ENCODE measurements around the gene ACER2. TPM values are rescaled to one million over a fixed set of nuclear protein-coding genes. Genes with fewer than 3 reads are reported as not detected.
"Not testable (repeated sequence)": the region's sequence is repeated elsewhere in the genome, so short reads cannot be mapped to it uniquely, and the experiment has no call there.

The ACER2 gene
- total and polyA plus RNA-seq, 5 experiments from 2014 or later: 0.51 to 5.5 (median 1.2) TPM

DNA sequence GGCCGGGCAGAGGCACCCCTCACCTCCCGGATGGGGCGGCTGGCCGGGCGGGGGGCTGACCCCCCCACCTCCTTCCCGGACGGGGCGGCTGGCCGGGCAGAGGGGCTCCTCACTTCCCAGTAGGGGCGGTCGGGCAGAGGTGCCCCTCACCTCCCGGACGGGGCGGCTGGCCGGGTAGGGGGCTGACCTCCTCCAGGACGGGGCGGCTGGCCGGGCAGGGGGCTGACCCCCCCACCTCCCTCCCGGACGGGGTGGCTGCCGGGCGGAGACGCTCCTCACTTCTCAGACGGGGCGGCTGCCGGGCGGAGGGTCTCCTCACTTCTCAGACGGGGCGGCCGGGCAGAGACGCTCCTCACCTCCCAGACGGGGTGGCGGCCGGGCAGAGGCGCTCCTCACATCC, 24.9 kb downstream of the ACER2 start:
- H3K27me3 Mint-ChIP-seq, POLR2A ChIA-PET, H3K4me1 Mint-ChIP-seq, ATAC-seq, H3K4me3 Mint-ChIP-seq, H3K9me3 Mint-ChIP-seq, DNase-seq, H3K27ac Mint-ChIP-seq: not testable (repeated sequence)
- peaks cover 0 to 35% (median 21%) of the 10 kb centered on the region in 3 donors for H3K36me3 Mint-ChIP-seq

- Mint-ChIP-seq H3K9me3 (no peaks in the 10 kb centered on the region), H3K4me3 (no peak overlapping the region), H3K4me1 (peaks cover 1 to 15% (median 10%) of the 10 kb centered on the region in 4 donors), H3K27ac (peak overlapping the region in 3 of 10 donors; percentile 3 to 38 (median 18)), H3K27me3 (no peaks in the 10 kb centered on the region), H3K36me3 (peaks cover 0 to 38% (median 14%) of the 10 kb centered on the region in 3 donors)
- no peak for ATAC-seq
- no peak for DNase-seq
- POLR2A ChIA-PET: no interaction called here
These were observed 31.6 kb downstream of the ACER2 start for GRCh38 chr9:19440376-19440775.

DNA sequence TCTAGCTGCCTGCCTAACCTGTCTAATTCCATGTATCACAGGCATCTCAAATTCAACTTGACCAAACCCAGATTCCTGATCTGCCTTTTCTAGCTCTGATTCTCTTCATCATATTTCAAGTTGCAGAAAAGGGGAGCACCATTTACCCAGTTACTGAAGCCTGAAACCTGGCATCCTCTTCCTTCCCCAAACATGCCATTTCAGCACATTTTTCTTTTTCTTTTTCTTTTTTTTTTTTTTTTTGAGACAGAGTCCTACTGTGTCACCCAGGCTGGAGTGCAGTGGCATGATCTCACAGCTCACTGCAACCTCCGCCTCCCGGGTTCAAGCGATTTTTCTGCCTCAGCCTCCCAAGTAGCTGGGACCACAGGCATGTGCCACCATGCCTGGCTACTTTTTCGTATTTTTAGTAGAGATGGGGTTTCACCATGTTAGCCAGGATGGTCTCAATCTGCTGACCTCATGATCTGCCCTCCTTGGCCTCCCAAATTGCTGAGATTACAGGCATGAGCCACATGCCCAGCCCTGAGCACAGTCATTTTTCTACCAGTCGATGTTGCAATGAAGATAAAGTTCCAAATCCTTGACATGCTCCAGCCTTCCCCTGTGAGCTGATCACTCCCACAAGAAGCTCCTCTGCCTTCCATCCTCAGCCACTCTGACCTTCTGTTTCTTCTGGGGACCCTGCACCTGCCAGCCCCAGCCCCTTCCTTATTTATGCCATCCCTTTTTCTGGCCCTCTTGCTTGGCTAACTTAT, 32.2 kb downstream of the ACER2 start:
- DNase-seq (no peak), ATAC-seq (no peak)
- no peaks in the 10 kb centered on the region for H3K9me3 Mint-ChIP-seq
- H3K36me3 Mint-ChIP-seq: peaks cover 0 to 44% (median 14%) of the 10 kb centered on the region in 3 donors
- peaks cover 4 to 15% (median 10%) of the 10 kb centered on the region in 4 donors for H3K4me1 Mint-ChIP-seq
- peak overlapping the region in 8 of 10 donors; percentile 46 to 75 (median 68) for H3K4me3 Mint-ChIP-seq
- POLR2A ChIA-PET: no interaction called here
- H3K27ac Mint-ChIP-seq: peak overlapping the region in 8 of 10 donors; percentile 70 to 88 (median 79)
- no peaks in the 10 kb centered on the region for H3K27me3 Mint-ChIP-seq

DNA sequence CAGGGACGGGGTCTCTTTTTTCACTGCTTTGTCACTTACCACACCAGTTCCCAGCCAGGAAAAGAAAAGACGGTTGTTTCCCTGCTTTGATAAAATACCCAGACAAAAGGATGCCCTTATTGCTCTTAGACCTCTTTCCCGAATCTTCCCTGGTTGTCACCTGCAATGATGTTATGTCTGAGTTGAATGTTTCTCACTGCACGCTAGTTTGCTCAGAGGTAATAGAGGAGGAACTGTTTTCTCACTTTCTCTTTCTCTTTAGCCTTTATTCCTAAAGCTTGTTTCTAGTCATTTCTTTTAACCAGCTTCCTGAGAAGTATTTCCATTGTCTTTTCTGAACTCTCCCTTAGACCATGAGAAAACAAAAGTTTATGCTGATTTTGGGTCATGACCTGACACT, 32.9 kb downstream of the ACER2 start:
- peak in 1 of 10 donors; percentile 9 for DNase-seq
- Mint-ChIP-seq H3K27me3 (no peaks in the 10 kb centered on the region), H3K9me3 (no peaks in the 10 kb centered on the region), H3K36me3 (peaks cover 0 to 44% (median 14%) of the 10 kb centered on the region in 3 donors), H3K27ac (peak overlapping the region; percentile 6 to 88 (median 76)), H3K4me1 (peaks cover 4 to 15% (median 10%) of the 10 kb centered on the region in 4 donors), H3K4me3 (peak overlapping the region; percentile 46 to 75 (median 68))
- POLR2A ChIA-PET: no interaction called here
- ATAC-seq: no peak

DNA sequence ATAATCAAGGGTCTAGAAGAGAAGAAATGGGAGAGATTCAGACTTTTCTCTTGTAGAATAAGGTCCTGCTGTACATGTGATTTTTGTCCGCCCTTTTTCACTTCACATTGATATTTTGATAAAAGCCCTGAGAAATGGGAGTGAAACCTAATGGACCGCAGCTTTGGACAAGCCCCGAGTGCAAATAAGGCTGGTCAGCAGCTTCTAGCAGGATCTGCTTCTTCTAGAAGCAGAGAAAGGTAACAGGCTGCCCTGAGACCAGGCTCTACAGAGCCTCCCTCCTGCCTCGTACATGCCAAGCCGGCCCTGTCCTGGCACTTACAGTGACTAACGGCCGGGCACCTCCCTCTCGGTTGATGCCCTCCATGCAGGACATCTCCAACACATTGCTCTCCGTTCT, 33.4 kb downstream of the ACER2 start:
- POLR2A ChIA-PET: no interaction called here
- peak overlapping the region in 3 of 10 donors; percentile 24 to 74 (median 64) for H3K4me3 Mint-ChIP-seq
- H3K27ac Mint-ChIP-seq: peak overlapping the region in 5 of 10 donors; percentile 16 to 88 (median 70)
- no peak for ATAC-seq
- peaks cover 0 to 39% (median 10%) of the 10 kb centered on the region in 3 donors for H3K36me3 Mint-ChIP-seq
- no peaks in the 10 kb centered on the region for H3K27me3 Mint-ChIP-seq
- no peak for DNase-seq
- H3K4me1 Mint-ChIP-seq: peaks cover 4 to 15% (median 10%) of the 10 kb centered on the region in 4 donors
- H3K9me3 Mint-ChIP-seq: no peaks in the 10 kb centered on the region

- POLR2A ChIA-PET: no interaction called here
- ATAC-seq (no peak), DNase-seq (no peak)
- Mint-ChIP-seq H3K4me1 (peaks cover 4 to 13% (median 10%) of the 10 kb centered on the region in 4 donors), H3K9me3 (no peaks in the 10 kb centered on the region), H3K36me3 (peaks cover 0 to 21% (median 8%) of the 10 kb centered on the region in 3 donors), H3K27me3 (no peaks in the 10 kb centered on the region), H3K4me3 (no peak overlapping the region), H3K27ac (peak overlapping the region in 3 of 10 donors; percentile 23 to 76 (median 53))
These were observed 36.6 kb downstream of the ACER2 start for GRCh38 chr9:19445452-19445851.

- Mint-ChIP-seq H3K36me3 (peaks cover 0 to 27% (median 8%) of the 10 kb centered on the region in 3 donors), H3K27ac (no peak overlapping the region), H3K4me1 (peaks cover 3 to 7% (median 5%) of the 10 kb centered on the region in 4 donors), H3K4me3 (no peak overlapping the region), H3K27me3 (no peaks in the 10 kb centered on the region), H3K9me3 (no peaks in the 10 kb centered on the region)
- DNase-seq (no peak), ATAC-seq (no peak)
- POLR2A ChIA-PET: no interaction called here
These were observed 37.6 kb downstream of the ACER2 start for GRCh38 chr9:19446361-19446861.

DNA sequence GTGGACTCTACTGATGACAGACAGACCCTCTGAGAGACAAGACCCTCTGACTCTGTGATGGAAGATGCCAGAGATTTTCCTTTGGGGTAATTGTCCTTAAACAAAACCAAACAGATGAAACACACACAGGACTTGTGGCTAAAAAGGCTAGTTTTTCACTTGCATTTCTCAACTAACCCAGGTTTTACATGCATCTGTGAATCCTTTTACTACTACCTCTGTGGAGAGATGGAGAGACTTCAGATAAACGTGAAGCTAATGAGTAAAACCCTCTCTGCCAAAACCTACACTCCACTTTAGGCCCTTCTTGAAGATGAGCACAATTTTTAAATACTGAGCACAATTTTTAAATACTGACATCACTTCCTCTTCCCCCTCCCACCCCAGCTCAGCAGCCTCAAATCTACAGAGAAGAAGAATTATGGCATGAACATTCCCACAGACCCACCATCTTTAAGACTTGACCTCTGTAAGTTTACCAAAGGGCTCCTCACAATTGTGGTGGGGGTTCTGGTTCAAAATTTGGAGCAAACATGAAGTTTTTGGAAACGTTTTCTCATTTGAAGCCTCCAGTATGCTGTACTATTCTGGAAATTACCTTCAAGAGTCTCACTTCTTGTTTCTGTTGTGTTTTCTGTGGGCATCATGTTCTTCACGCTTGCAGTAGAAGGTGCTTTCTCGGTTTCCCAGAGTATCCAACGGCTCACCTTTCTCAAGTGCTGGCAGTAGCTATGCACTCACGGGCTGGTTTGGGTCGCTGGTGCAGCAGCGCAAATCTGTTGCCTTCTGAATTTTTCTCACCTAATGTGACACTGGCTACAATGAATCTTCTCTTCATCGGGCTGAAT, 42.7 kb downstream of the ACER2 start:
- Mint-ChIP-seq H3K36me3 (peaks cover 0 to 14% (median 3%) of the 10 kb centered on the region in 3 donors), H3K4me1 (no peaks in the 10 kb centered on the region), H3K4me3 (no peak overlapping the region), H3K27me3 (no peaks in the 10 kb centered on the region), H3K9me3 (no peaks in the 10 kb centered on the region), H3K27ac (peak overlapping the region in 1 of 10 donors; percentile 44)
- DNase-seq (no peak), ATAC-seq (no peak)
- POLR2A ChIA-PET: no interaction called here

GRCh38 chr9:19456426-19456825, 47.6 kb downstream of the ACER2 start:
- H3K27me3 Mint-ChIP-seq: peaks cover 0 to 5% (median 4%) of the 10 kb centered on the region in 5 donors
- no peak overlapping the region for H3K4me3 Mint-ChIP-seq
- ATAC-seq (no peak), DNase-seq (no peak)
- no peaks in the 10 kb centered on the region for H3K9me3 Mint-ChIP-seq
- no peak overlapping the region for H3K27ac Mint-ChIP-seq
- POLR2A ChIA-PET: no interaction called here
- H3K36me3 Mint-ChIP-seq: peaks cover 0 to 2% (median 0%) of the 10 kb centered on the region in 3 donors
- H3K4me1 Mint-ChIP-seq: peaks cover 0 to 10% (median 9%) of the 10 kb centered on the region in 4 donors

GRCh38 chr9:19456996-19457692, 48.3 kb downstream of the ACER2 start:
- no peaks in the 10 kb centered on the region for H3K9me3 Mint-ChIP-seq
- H3K27ac Mint-ChIP-seq: no peak overlapping the region

GRCh38 chr9:19457693-19458009, 48.8 kb downstream of the ACER2 start:
- Mint-ChIP-seq H3K36me3 (no peaks in the 10 kb centered on the region), H3K27ac (no peak overlapping the region), H3K4me3 (peak overlapping the region in 9 of 10 donors; percentile 17 to 79 (median 32)), H3K27me3 (peaks cover 0 to 5% (median 4%) of the 10 kb centered on the region in 5 donors), H3K4me1 (peaks cover 0 to 10% (median 9%) of the 10 kb centered on the region in 4 donors), H3K9me3 (no peaks in the 10 kb centered on the region)
- DNase-seq: no peak
- peak in 1 of 2 donors; percentile 39 for ATAC-seq
- POLR2A ChIA-PET: interaction anchor here (1.0 kb wide), 2 partner anchors 78 to 409 kb away, joined by 4 to 6 read pairs; partner anchors contain the start of genes RPS6 and RRAGA

More at GRCh38 chr9:19456996-19457692, 48.3 kb downstream of the ACER2 start:
- peaks cover 0 to 10% (median 9%) of the 10 kb centered on the region in 4 donors for H3K4me1 Mint-ChIP-seq
- peak; percentile 78 to 97 for ATAC-seq
- H3K27me3 Mint-ChIP-seq: peaks cover 0 to 5% (median 4%) of the 10 kb centered on the region in 5 donors
- POLR2A ChIA-PET: interaction anchor here (1.0 kb wide), 2 partner anchors 77 to 408 kb away, joined by 4 to 6 read pairs; partner anchors contain the start of genes RPS6 and RRAGA
- no peaks in the 10 kb centered on the region for H3K36me3 Mint-ChIP-seq
- DNase-seq: peak; percentile 21 to 73 (median 62)
- H3K4me3 Mint-ChIP-seq: peak overlapping the region in 9 of 10 donors; percentile 17 to 79 (median 32)

GRCh38 chr9:19460243-19460642, 51.4 kb downstream of the ACER2 start:
- POLR2A ChIA-PET: no interaction called here
- no peak overlapping the region for H3K4me3 Mint-ChIP-seq
- ATAC-seq (no peak), DNase-seq (no peak)
- no peak overlapping the region for H3K27ac Mint-ChIP-seq
- no peaks in the 10 kb centered on the region for H3K36me3 Mint-ChIP-seq
- H3K4me1 Mint-ChIP-seq: peaks cover 6 to 20% (median 17%) of the 10 kb centered on the region in 4 donors
- no peaks in the 10 kb centered on the region for H3K9me3 Mint-ChIP-seq
- peaks cover 0 to 5% (median 4%) of the 10 kb centered on the region in 5 donors for H3K27me3 Mint-ChIP-seq
